SK-N-MC (cell line): ENCODE results near the gene IFT81.

Source experiments
- EZH2 ChIP-seq: fragments of 200-600 bp; sonication (generic); IDR thresholded peaks from one replicate; pipeline ENCODE4 v1.6.1; 2017; ENCODE audit warnings: antibody characterized with exemption
- FOXP2 ChIP-seq: optimal IDR thresholded peaks from 2 replicates; pipeline ENCODE3; 2011; ENCODE audit warnings: mild to moderate bottlenecking, moderate library complexity; ENCODE audit not compliant: insufficient read depth; ENCODE audit errors: extremely low read length, control extremely low read depth
- POLR2AphosphoS5 ChIP-seq: IDR thresholded peaks from 2 replicates; pipeline ENCODE4 v1.6.1; 2012; ENCODE audit warnings: mild to moderate bottlenecking, low read depth, low read length, borderline replicate concordance

- TF ChIP-seq EZH2 (no peak), POLR2AphosphoS5 (no peak), FOXP2 (no peak)
Observed at GRCh38 chr12:110093631-110094311, 30.4 kb upstream of the IFT81 start.
